GM18519 (cell line): ENCODE data around the gene NRG3.
"Not testable (repeated sequence)": the region's sequence is repeated elsewhere in the genome, so short reads cannot be mapped to it uniquely, and the experiment has no call there.

Experiments
- ATAC-seq: cut with Tn5 transposase; IDR thresholded peaks from one replicate; pipeline ENCODE4 v1.9.1; 2021; ENCODE audit warnings: mild to moderate bottlenecking, moderate library complexity; ENCODE audit not compliant: unreplicated experiment, low FRiP score

Gene NRG3

GRCh38 chr10:82266438-82266837 lies 391.4 kb downstream of the NRG3 start:
- no peak for ATAC-seq

GRCh38 chr10:82267014-82267413 lies 392.0 kb downstream of the NRG3 start:
- no peak for ATAC-seq

GRCh38 chr10:82267465-82267864 lies 392.5 kb downstream of the NRG3 start:
- no peak for ATAC-seq

GRCh38 chr10:82267960-82268359 lies 393.0 kb downstream of the NRG3 start:
- ATAC-seq, result no peak

- ATAC-seq, result no peak
These were observed 402.6 kb downstream of the NRG3 start for GRCh38 chr10:82277591-82277990.

GRCh38 chr10:82278401-82279182 lies 403.6 kb downstream of the NRG3 start:
- no peak for ATAC-seq

GRCh38 chr10:82282782-82283456 lies 407.9 kb downstream of the NRG3 start:
- no peak for ATAC-seq

- ATAC-seq, result no peak
These were observed 409.2 kb downstream of the NRG3 start for GRCh38 chr10:82284180-82284579.

- no peak for ATAC-seq
These were observed 413.5 kb downstream of the NRG3 start for GRCh38 chr10:82288461-82288881.

- no peak for ATAC-seq
These were observed 415.0 kb downstream of the NRG3 start for GRCh38 chr10:82289945-82290344.

GRCh38 chr10:82294874-82295378 lies 419.9 kb downstream of the NRG3 start:
- no peak for ATAC-seq

GRCh38 chr10:82308641-82309040 lies 433.6 kb downstream of the NRG3 start:
- no peak for ATAC-seq

GRCh38 chr10:82310839-82311238 lies 435.8 kb downstream of the NRG3 start:
- ATAC-seq, result no peak

- ATAC-seq, result no peak
These were observed 438.4 kb downstream of the NRG3 start for GRCh38 chr10:82313401-82313800.

GRCh38 chr10:82318534-82318933 lies 443.5 kb downstream of the NRG3 start:
- no peak for ATAC-seq

GRCh38 chr10:82319074-82319473 lies 444.1 kb downstream of the NRG3 start:
- ATAC-seq, result no peak

GRCh38 chr10:82319562-82319961 lies 444.6 kb downstream of the NRG3 start:
- no peak for ATAC-seq

- ATAC-seq, result no peak
These were observed 446.7 kb downstream of the NRG3 start for GRCh38 chr10:82321724-82322123.

- ATAC-seq, result no peak
These were observed 456.7 kb downstream of the NRG3 start for GRCh38 chr10:82331716-82332115.

- ATAC-seq, result no peak
These were observed 460.8 kb downstream of the NRG3 start for GRCh38 chr10:82335831-82336230.

- ATAC-seq, result no peak
These were observed 465.2 kb downstream of the NRG3 start for GRCh38 chr10:82340166-82340565.

- ATAC-seq, result not testable (repeated sequence)
These were observed 474.6 kb downstream of the NRG3 start for GRCh38 chr10:82349590-82349989.
